Breast epithelium (tissue), 4 donors: ENCODE measurements around the gene ZNF83. TPM values are rescaled to one million over a fixed set of nuclear protein-coding genes. Genes with fewer than 3 reads are reported as not detected.

Experiments
- DNase-seq, 2 donors: peaks; one replicate each; pipeline ENCODE4 v3.0.0-alpha.2; 2019; ENCODE audit warnings: low spot score in 2 of 2
- H3K27ac ChIP-seq, 2 donors: fragments of 200-600 bp; sonication (generic) in 1 of 2; one replicate each; pipeline ENCODE4 v1.5.1; 2016 to 2019; ENCODE audit warnings: mild to moderate bottlenecking in 1 of 2
- H3K27me3 ChIP-seq, 2 donors: fragments of 200-600 bp; sonication (generic) in 1 of 2; one replicate each; pipeline versions ENCODE4 v1.5.1 to v1.6.0; 2017 to 2019; ENCODE audit warnings: control low read depth in 1 of 2, mild to moderate bottlenecking in 1 of 2
- H3K36me3 ChIP-seq: fragments of 200-600 bp; one replicate; pipeline ENCODE4 v1.5.1; 2019
- H3K4me1 ChIP-seq, 2 donors: fragments of 200-600 bp; sonication (generic); one replicate each; pipeline ENCODE4 v1.5.1; 2016 to 2019; ENCODE audit warnings: control low read depth in 1 of 2
- H3K4me3 ChIP-seq, 3 donors: fragments of 200-600 bp; sonication (generic); 1 replicate in 2 of 3; 2 replicates in 1 of 3; pipeline ENCODE4 v1.5.1; 2016 to 2019; ENCODE audit warnings: mild to moderate bottlenecking in 3 of 3, moderate library complexity in 2 of 3
- H3K9me3 ChIP-seq, 2 donors: fragments of 200-600 bp; sonication (generic) in 1 of 2; one replicate each; pipeline ENCODE4 v1.5.1; 2016 to 2019; ENCODE audit warnings: control low read depth in 1 of 2
- POLR2A ChIP-seq: fragments of 450-650 bp; IDR thresholded peaks from one replicate; pipeline ENCODE4 v1.6.1; 2016; ENCODE audit warnings: antibody characterized with exemption, mild to moderate bottlenecking, moderate library complexity
- POLR2AphosphoS5 ChIP-seq, 3 donors: sonication (generic); formaldehyde crosslinking; IDR thresholded peaks; one replicate each; pipeline ENCODE4 v1.6.1; 2017; ENCODE audit warnings: antibody characterized with exemption in 3 of 3
- intact Hi-C: fragments of 100-400 bp; cut with DNase I; formaldehyde crosslinking; loops from one replicate; pipeline ENCODE4 v1.15.1; 2023; ENCODE audit warnings: low total_unique reads
- total RNA-seq, 3 donors: library from RNA; depleted of rRNA; stranded (reverse); fragments of >200 nt; gene quantifications; one replicate each; pipeline ENCODE4 v1.1.0, GENCODE V29; 2016
- TF ChIP-seq, protein P1 (sequence below), 3 donors: fragments of 450-650 bp; IDR thresholded peaks; one replicate each; pipeline ENCODE4 v1.5.1; 2016 to 2017; ENCODE audit warnings: antibody characterized with exemption in 3 of 3, mild to moderate bottlenecking in 3 of 3, moderate library complexity in 3 of 3

ZNF83 gene
- total RNA-seq, 3 donors from 2014 or later = 61.0 to 120 (median 71.8) TPM

DNA sequence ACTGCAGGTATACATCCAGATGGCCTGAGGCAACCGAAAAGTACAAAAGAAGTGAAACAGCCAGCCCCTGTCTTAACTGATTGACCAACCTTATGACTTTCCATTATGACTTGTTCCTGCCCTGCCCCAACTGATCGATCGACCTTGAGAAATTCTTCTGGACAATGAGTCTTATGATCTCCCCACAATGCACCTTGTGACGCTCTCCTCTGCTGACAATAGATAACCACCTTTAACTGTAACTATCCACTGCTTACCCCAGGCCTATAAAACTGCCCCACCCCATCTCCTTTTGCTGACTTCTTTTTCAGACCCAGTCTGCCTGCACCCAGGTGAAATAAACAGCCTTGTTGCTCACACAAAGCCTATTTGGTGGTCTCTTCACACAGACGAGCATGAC lies 11.2 kb downstream of the ZNF83 start:
- no peaks in the 10 kb centered on the region for H3K9me3 ChIP-seq
- no peak for DNase-seq
- H3K4me3 ChIP-seq = no peak overlapping the region
- H3K4me1 ChIP-seq = no peaks in the 10 kb centered on the region
- H3K27me3 ChIP-seq = no peaks in the 10 kb centered on the region
- no peak for TF ChIP-seq POLR2A
- no peak for TF ChIP-seq POLR2AphosphoS5 (IDR thresholded peaks at IDR 0.05)
- TF ChIP-seq, protein P1, sequence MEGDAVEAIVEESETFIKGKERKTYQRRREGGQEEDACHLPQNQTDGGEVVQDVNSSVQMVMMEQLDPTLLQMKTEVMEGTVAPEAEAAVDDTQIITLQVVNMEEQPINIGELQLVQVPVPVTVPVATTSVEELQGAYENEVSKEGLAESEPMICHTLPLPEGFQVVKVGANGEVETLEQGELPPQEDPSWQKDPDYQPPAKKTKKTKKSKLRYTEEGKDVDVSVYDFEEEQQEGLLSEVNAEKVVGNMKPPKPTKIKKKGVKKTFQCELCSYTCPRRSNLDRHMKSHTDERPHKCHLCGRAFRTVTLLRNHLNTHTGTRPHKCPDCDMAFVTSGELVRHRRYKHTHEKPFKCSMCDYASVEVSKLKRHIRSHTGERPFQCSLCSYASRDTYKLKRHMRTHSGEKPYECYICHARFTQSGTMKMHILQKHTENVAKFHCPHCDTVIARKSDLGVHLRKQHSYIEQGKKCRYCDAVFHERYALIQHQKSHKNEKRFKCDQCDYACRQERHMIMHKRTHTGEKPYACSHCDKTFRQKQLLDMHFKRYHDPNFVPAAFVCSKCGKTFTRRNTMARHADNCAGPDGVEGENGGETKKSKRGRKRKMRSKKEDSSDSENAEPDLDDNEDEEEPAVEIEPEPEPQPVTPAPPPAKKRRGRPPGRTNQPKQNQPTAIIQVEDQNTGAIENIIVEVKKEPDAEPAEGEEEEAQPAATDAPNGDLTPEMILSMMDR (IDR thresholded peaks at IDR 0.05) = no peak
- H3K27ac ChIP-seq = no peak overlapping the region
- intact Hi-C loops = no loop called here
- no peaks in the 10 kb centered on the region for H3K36me3 ChIP-seq

DNA sequence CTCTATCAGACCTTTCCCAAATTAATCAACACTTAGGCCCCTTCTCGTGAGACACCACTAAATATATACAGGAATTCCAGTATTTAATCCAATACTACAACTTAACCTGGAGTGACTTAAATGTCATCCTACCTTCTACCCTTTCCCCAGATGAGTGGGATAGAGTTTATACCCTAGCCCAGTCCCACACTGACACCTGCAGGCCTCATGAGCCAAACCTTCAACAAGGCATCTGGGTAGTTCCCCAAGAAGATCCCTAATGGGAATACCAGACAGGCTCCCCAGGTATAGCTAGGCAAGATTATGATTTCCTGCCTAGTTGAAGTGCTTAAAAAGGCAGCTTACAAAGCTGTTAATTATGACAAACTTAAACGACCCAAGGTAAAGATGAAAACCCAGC lies 15.9 kb downstream of the ZNF83 start:
- H3K27me3 ChIP-seq = no peaks in the 10 kb centered on the region
- H3K36me3 ChIP-seq = no peaks in the 10 kb centered on the region
- no peak for DNase-seq
- H3K27ac ChIP-seq = no peak overlapping the region
- TF ChIP-seq, protein P1 (IDR thresholded peaks at IDR 0.05) = no peak
- TF ChIP-seq POLR2AphosphoS5 (IDR thresholded peaks at IDR 0.05) (no peak), POLR2A (no peak)
- intact Hi-C loops = no loop called here
- H3K9me3 ChIP-seq = peaks cover 0 to under 1% of the 10 kb centered on the region in 2 donors
- no peaks in the 10 kb centered on the region for H3K4me1 ChIP-seq
- H3K4me3 ChIP-seq = no peak overlapping the region

DNA sequence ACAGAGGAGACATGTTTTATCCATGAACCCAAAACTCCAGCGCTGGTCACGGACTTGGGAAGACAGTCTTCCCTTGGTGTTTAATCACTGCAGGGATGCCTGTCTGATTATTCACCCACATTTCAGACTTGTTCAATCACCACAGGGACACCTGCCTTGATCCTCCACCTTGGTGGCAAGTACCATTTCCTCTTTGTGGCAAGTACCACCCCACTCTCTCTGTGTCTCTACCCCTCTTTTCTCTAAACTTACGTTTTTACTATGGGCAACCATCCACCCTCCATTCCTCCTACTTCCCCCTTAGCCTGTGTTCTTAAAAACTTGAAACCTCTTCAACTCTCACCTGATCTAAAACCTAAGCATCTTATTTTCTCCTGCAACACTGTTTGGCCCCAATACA lies 16.8 kb downstream of the ZNF83 start:
- TF ChIP-seq POLR2A (no peak), POLR2AphosphoS5 (IDR thresholded peaks at IDR 0.05) (no peak)
- TF ChIP-seq, protein P1 (IDR thresholded peaks at IDR 0.05) = no peak
- H3K36me3 ChIP-seq = no peaks in the 10 kb centered on the region
- H3K27ac ChIP-seq = no peak overlapping the region
- peaks cover 0 to 9% of the 10 kb centered on the region in 2 donors for H3K9me3 ChIP-seq
- DNase-seq = no peak
- intact Hi-C loops = no loop called here
- no peaks in the 10 kb centered on the region for H3K27me3 ChIP-seq
- H3K4me1 ChIP-seq = no peaks in the 10 kb centered on the region
- H3K4me3 ChIP-seq = no peak overlapping the region

DNA sequence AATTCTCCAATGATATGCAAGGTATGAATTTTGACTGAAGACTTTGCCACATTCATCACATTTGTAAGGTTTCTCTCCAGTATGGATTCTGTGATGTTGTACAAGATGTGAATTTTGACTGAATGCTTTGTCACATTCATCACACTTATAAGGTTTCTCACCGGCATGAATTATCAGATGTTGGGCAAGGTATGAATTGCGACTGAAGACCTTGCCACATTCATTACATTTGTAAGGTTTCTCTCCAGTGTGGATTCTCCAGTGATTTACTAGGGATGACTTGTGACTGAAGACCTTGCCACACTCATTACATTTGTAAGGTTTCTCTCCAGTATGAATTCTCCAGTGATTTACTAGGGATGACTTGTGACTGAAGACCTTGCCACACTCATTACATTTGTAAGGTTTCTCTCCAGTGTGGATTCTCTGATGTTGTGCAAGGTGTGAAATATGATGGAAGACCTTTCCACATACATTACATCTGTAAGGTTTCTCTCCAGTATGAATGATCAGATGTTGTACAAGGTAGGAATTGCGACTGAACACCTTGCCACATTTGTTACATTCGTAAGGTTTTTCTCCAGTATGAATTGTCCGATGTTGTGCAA lies 24.8 kb downstream of the ZNF83 start:
- no peak for DNase-seq
- intact Hi-C loops = no loop called here
- H3K36me3 ChIP-seq = no peaks in the 10 kb centered on the region
- peaks cover 0 to 24% of the 10 kb centered on the region in 2 donors for H3K9me3 ChIP-seq
- TF ChIP-seq, protein P1 (IDR thresholded peaks at IDR 0.05) = no peak
- TF ChIP-seq POLR2AphosphoS5 (IDR thresholded peaks at IDR 0.05) (no peak), POLR2A (no peak)
- no peak overlapping the region for H3K4me3 ChIP-seq
- H3K27ac ChIP-seq = no peak overlapping the region
- H3K4me1 ChIP-seq = no peaks in the 10 kb centered on the region
- no peaks in the 10 kb centered on the region for H3K27me3 ChIP-seq

DNA sequence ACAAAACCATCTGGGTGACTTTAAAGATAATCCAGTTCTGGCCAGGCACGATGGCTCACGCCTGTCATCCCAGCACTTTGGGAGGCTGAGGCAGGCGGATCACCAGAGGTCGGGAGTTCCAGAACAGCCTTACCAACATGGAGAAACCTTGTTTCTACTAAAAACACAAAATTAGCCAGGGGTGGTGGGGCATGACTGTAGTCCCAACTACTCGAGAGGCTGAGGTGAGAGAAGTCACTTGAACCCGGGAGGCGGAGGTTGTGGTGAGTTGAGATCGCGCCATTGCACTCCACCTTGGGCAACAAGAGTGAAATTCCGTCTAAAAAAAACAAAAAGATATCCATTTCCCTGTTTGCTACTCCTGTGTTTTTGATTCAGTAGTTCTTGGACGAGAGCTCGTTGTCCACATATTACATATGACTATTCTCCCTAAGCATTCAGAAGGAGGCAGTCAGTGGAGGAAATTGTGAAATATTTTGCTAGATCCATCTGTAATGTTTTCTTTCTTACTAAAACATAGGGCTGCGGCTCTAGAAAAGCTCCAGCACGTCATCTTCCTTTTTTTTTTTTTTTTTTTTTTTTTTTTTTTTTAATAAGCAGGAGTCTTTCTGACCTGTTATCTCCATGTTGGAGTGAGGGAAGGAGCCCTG lies 34.5 kb downstream of the ZNF83 start:
- no peak for DNase-seq
- TF ChIP-seq POLR2A = no peak
- TF ChIP-seq, protein P1 (IDR thresholded peaks at IDR 0.05) = no peak
- TF ChIP-seq POLR2AphosphoS5 (IDR thresholded peaks at IDR 0.05) = no peak

More for the DNA sequence above, 34.5 kb downstream of the ZNF83 start:
- H3K36me3 ChIP-seq = no peaks in the 10 kb centered on the region
- peak overlapping the region in 1 of 2 donors; percentile 76 for H3K27ac ChIP-seq
- no peaks in the 10 kb centered on the region for H3K27me3 ChIP-seq
- no peak overlapping the region for H3K4me3 ChIP-seq
- intact Hi-C loops = no loop called here
- H3K4me1 ChIP-seq = no peaks in the 10 kb centered on the region
- H3K9me3 ChIP-seq = no peaks in the 10 kb centered on the region
